NT2/D1 (cell line): ENCODE measurements around the gene PAQR6.

ENCODE experiments used
- SUZ12 ChIP-seq: IDR thresholded peaks from 2 replicates; pipeline ENCODE4 v1.6.1; 2011; ENCODE audit not compliant: insufficient read length, insufficient read depth; ENCODE audit errors: extremely low read depth
- YY1 ChIP-seq: IDR thresholded peaks from 2 replicates; pipeline ENCODE4 v1.6.1; 2011; ENCODE audit not compliant: insufficient read length, insufficient read depth
- ZNF274 ChIP-seq: IDR thresholded peaks from 2 replicates; pipeline ENCODE4 v1.6.1; 2011; ENCODE audit warnings: mild to moderate bottlenecking, low read depth, low read length

DNA sequence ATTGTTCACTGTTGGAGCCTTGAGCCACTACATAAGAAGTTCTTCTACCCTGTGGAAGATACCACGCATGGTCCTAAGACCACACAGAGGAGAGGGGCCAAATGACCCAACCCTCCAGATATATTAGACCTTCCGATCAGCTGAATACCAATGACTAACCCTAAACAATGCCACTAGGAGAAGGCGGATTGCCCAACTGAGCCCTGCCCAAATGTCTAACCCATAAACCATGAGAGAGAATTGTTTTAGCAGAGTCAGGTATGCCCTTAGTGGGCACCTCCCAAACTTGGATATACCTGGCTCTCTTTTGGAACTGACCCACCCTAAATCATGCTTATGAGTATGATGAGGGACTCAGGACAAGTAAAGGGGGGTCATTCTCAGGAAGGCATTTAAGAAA is 22.5 kb upstream of the PAQR6 start:
- no peak for TF ChIP-seq ZNF274
- TF ChIP-seq YY1 = no peak
- no peak for TF ChIP-seq SUZ12
